Neural progenitor cell (in vitro differentiated cells): ENCODE measurements around the gene CCDC106. TPM values are rescaled to one million over a fixed set of nuclear protein-coding genes. Genes with fewer than 3 reads are reported as not detected.
A peak's percentile ranks its signal among the peaks of the same experiment; 100 is the strongest.

Source experiments
- DNase-seq: peaks from one replicate; pipeline ENCODE4 v3.0.0-alpha.2; 2016; ENCODE audit warnings: low spot score
- H2AFZ ChIP-seq: fragments of 200-600 bp; sonication (generic); replicated peaks from 2 replicates; pipeline ENCODE4 v1.6.1; 2016; ENCODE audit warnings: antibody characterized with exemption
- H3F3A ChIP-seq: fragments of 200-600 bp; sonication (generic); 2 replicates; pipeline ENCODE4 v1.6.1; 2016; ENCODE audit warnings: antibody characterized with exemption, low read depth
- H3K27ac ChIP-seq: fragments of 200-600 bp; sonication (generic); 2 replicates; pipeline ENCODE4 v1.5.1; 2016; ENCODE audit warnings: mild to moderate bottlenecking
- H3K27me3 ChIP-seq: fragments of 200-600 bp; sonication (generic); 2 replicates; pipeline ENCODE4 v1.6.1; 2016; ENCODE audit warnings: mild to moderate bottlenecking, moderate library complexity
- H3K36me3 ChIP-seq: fragments of 200-600 bp; sonication (generic); 2 replicates; pipeline ENCODE4 v1.5.1; 2016
- H3K4me1 ChIP-seq: fragments of 200-600 bp; sonication (generic); 2 replicates; pipeline ENCODE4 v1.6.1; 2016; ENCODE audit warnings: mixed run types
- H3K4me2 ChIP-seq: fragments of 200-600 bp; sonication (generic); 2 replicates; pipeline ENCODE4 v1.6.1; 2016
- H3K4me3 ChIP-seq: fragments of 200-600 bp; sonication (generic); 2 replicates; pipeline ENCODE4 v1.5.1; 2016
- H3K79me2 ChIP-seq: fragments of 200-600 bp; sonication (generic); 2 replicates; pipeline ENCODE4 v1.6.1; 2016; ENCODE audit warnings: low read depth
- H3K9ac ChIP-seq: fragments of 200-600 bp; sonication (generic); 2 replicates; pipeline ENCODE4 v1.6.1; 2016
- H3K9me3 ChIP-seq: fragments of 200-600 bp; sonication (generic); 2 replicates; pipeline ENCODE4 v1.5.1; 2016; ENCODE audit warnings: low read depth
- H4K20me1 ChIP-seq: fragments of 200-600 bp; sonication (generic); 2 replicates; pipeline ENCODE4 v1.6.1; 2016; ENCODE audit warnings: low read depth
- H3K27ac Mint-ChIP-seq: 3 replicates; pipeline ENCODE4 v1.8.0; 2021; ENCODE audit warnings: mixed read lengths
- H3K27me3 Mint-ChIP-seq: 2 replicates; pipeline ENCODE4 v1.8.0; 2022; ENCODE audit warnings: low read depth, mild to moderate bottlenecking, inconsistent platforms, moderate library complexity, mixed read lengths; ENCODE audit not compliant: insufficient read depth
- H3K36me3 Mint-ChIP-seq: 3 replicates; pipeline ENCODE4 v1.8.0; 2021; ENCODE audit warnings: mixed read lengths
- H3K4me1 Mint-ChIP-seq: 3 replicates; pipeline ENCODE4 v1.8.0; 2021; ENCODE audit warnings: mixed read lengths
- H3K4me3 Mint-ChIP-seq: 3 replicates; pipeline ENCODE4 v1.8.0; 2021; ENCODE audit warnings: mild to moderate bottlenecking, moderate library complexity, mixed read lengths
- H3K9me3 Mint-ChIP-seq: 3 replicates; pipeline ENCODE4 v1.8.0; 2020; ENCODE audit warnings: mixed read lengths
- CTCF ChIP-seq: fragments of 200-600 bp; sonication (generic); IDR thresholded peaks from 2 replicates; pipeline ENCODE4 v1.5.1; 2017; ENCODE audit warnings: antibody characterized with exemption, mild to moderate bottlenecking
- EZH2 ChIP-seq: fragments of 200-600 bp; sonication (generic); IDR thresholded peaks from 2 replicates; pipeline ENCODE4 v1.6.1; 2017; ENCODE audit warnings: antibody characterized with exemption, mild to moderate bottlenecking, moderate library complexity
- EZH2phosphoT487 ChIP-seq: fragments of 200-600 bp; sonication (generic); IDR thresholded peaks from 2 replicates; pipeline ENCODE4 v1.6.1; 2017; ENCODE audit warnings: antibody characterized with exemption
- total RNA-seq: library from RNA; depleted of rRNA; stranded (reverse); fragments of >200 nt; gene quantifications from 2 replicates; pipeline ENCODE4 v1.2.3, GENCODE V29; 2015; ENCODE audit warnings: low replicate concordance

The CCDC106 gene
- total RNA-seq, 1 donor from 2014 or later, result 7.6 TPM

- Mint-ChIP-seq H3K27me3 (peaks cover 4% of the 10 kb centered on the region), H3K36me3 (peaks cover 25% of the 10 kb centered on the region), H3K4me1 (peaks cover 10% of the 10 kb centered on the region), H3K9me3 (no peaks in the 10 kb centered on the region), H3K4me3 (peak overlapping the region; percentile 3), H3K27ac (no peak overlapping the region)
- Histone ChIP-seq H3K36me3 (no peaks in the 10 kb centered on the region), H3K4me1 (no peaks in the 10 kb centered on the region), H2AFZ (no peak overlapping the region), H3K9ac (no peak overlapping the region), H3K4me2 (no peak overlapping the region), H3K27me3 (no peaks in the 10 kb centered on the region), H3F3A (peaks cover 5% of the 10 kb centered on the region), H3K9me3 (no peaks in the 10 kb centered on the region), H4K20me1 (peaks cover 7% of the 10 kb centered on the region), H3K4me3 (no peak overlapping the region), H3K27ac (no peak overlapping the region), H3K79me2 (no peaks in the 10 kb centered on the region)
- TF ChIP-seq EZH2phosphoT487 (no peak), CTCF (no peak), EZH2 (no peak)
- no peak for DNase-seq
Observed at GRCh38 chr19:55617426-55617825, 30.6 kb upstream of the CCDC106 start.

DNA sequence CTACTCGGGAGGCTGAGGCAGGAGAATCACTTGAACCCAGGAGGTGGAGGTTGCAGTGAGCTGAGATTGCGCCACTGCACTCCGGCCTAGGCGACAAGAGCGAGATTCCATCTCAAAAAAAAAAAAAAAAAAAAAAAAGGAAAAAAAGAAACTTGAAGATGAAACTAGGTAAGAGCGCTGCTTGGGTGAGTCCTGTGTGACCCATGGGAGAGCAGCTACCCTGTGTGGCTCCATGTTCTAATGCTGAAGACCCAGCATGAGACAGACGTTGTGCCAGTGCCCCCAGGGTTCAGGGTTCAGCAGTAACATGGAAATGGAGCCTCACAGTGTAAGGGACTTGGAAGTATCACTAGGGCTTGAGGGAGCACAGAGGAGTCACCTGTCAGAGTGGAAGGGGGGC is 29.6 kb upstream of the CCDC106 start:
- Histone ChIP-seq H3K9ac (no peak overlapping the region), H3K36me3 (no peaks in the 10 kb centered on the region), H3K27me3 (no peaks in the 10 kb centered on the region), H3K4me3 (no peak overlapping the region), H3K4me2 (no peak overlapping the region), H4K20me1 (peaks cover 7% of the 10 kb centered on the region), H3F3A (peaks cover 11% of the 10 kb centered on the region), H3K27ac (no peak overlapping the region), H3K79me2 (peaks cover 7% of the 10 kb centered on the region), H2AFZ (no peak overlapping the region), H3K9me3 (no peaks in the 10 kb centered on the region), H3K4me1 (no peaks in the 10 kb centered on the region)
- peak overlapping the region; percentile 33 for H3K4me3 Mint-ChIP-seq
- no peak for DNase-seq
- TF ChIP-seq EZH2phosphoT487, result no peak
- no peak for TF ChIP-seq EZH2
- TF ChIP-seq CTCF, result no peak
- peaks cover 15% of the 10 kb centered on the region for H3K4me1 Mint-ChIP-seq
- H3K27me3 Mint-ChIP-seq, result peaks cover 7% of the 10 kb centered on the region
- peaks cover 18% of the 10 kb centered on the region for H3K36me3 Mint-ChIP-seq
- no peaks in the 10 kb centered on the region for H3K9me3 Mint-ChIP-seq
- H3K27ac Mint-ChIP-seq, result peak overlapping the region; percentile 82

DNA sequence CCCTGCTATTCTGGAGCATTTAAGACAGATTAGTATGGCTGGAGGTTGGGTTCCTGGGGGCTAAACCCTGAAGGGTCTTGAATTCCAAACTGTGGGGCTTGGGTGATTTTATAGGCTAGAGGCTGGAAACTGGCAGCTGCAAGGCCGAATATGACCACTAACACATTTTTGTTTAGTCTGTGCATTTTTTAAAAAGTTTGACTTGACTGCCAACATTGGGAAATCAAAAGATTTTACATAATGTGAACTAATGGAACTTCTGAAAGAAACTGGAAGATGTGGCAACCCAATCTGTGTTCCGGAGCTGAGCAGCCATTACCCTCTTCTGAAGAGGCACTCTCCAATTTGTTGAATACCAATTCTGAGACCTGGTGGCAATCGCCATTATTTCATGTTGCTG is 28.7 kb upstream of the CCDC106 start:
- no peak for TF ChIP-seq EZH2phosphoT487
- H3K4me3 Mint-ChIP-seq, result no peak overlapping the region
- no peak for DNase-seq
- Histone ChIP-seq H3K9me3 (no peaks in the 10 kb centered on the region), H3K9ac (no peak overlapping the region), H4K20me1 (peaks cover 12% of the 10 kb centered on the region), H3K4me3 (no peak overlapping the region), H3K4me2 (no peak overlapping the region), H2AFZ (no peak overlapping the region), H3K27me3 (no peaks in the 10 kb centered on the region), H3K27ac (no peak overlapping the region), H3K79me2 (peaks cover 12% of the 10 kb centered on the region), H3K36me3 (no peaks in the 10 kb centered on the region), H3K4me1 (no peaks in the 10 kb centered on the region), H3F3A (peaks cover 17% of the 10 kb centered on the region)
- H3K27ac Mint-ChIP-seq, result no peak overlapping the region
- no peaks in the 10 kb centered on the region for H3K9me3 Mint-ChIP-seq
- H3K27me3 Mint-ChIP-seq, result peaks cover 7% of the 10 kb centered on the region
- H3K4me1 Mint-ChIP-seq, result peaks cover 21% of the 10 kb centered on the region
- H3K36me3 Mint-ChIP-seq, result peaks cover 18% of the 10 kb centered on the region

GRCh38 chr19:55620410-55621204 is 27.4 kb upstream of the CCDC106 start:
- Histone ChIP-seq H3K79me2 (peaks cover 12% of the 10 kb centered on the region), H3K9me3 (no peaks in the 10 kb centered on the region), H3F3A (peaks cover 26% of the 10 kb centered on the region), H3K4me1 (peaks cover 5% of the 10 kb centered on the region), H3K27me3 (no peaks in the 10 kb centered on the region), H3K36me3 (no peaks in the 10 kb centered on the region), H3K4me2 (no peak overlapping the region), H4K20me1 (peaks cover 12% of the 10 kb centered on the region), H3K9ac (no peak overlapping the region), H2AFZ (no peak overlapping the region), H3K27ac (no peak overlapping the region), H3K4me3 (no peak overlapping the region)
- H3K9me3 Mint-ChIP-seq, result no peaks in the 10 kb centered on the region
- peak overlapping the region; percentile 72 for H3K27ac Mint-ChIP-seq
- peaks cover 7% of the 10 kb centered on the region for H3K27me3 Mint-ChIP-seq
- no peak for DNase-seq
- TF ChIP-seq EZH2, result no peak
- TF ChIP-seq EZH2phosphoT487, result no peak
- TF ChIP-seq CTCF, result no peak
- peak overlapping the region; percentile 59 for H3K4me3 Mint-ChIP-seq
- H3K36me3 Mint-ChIP-seq, result peaks cover 18% of the 10 kb centered on the region
- H3K4me1 Mint-ChIP-seq, result peaks cover 28% of the 10 kb centered on the region
